Measurements from ENCODE around the gene C16orf90. TPM values are rescaled to one million over a fixed set of nuclear protein-coding genes. Genes with fewer than 3 reads are reported as not detected.

The C16orf90 gene
- total RNA-seq, 1 donor from 2014 or later, result not detected

Other genes starting within 250 kb of the C16orf90 start
- 0.18 TPM in 1 of 2 replicates, not detected in the other for gene MEFV, start 238.9 kb downstream of the C16orf90 start, total RNA-seq
- gene ZNF263, start 212.0 kb downstream of the C16orf90 start, total RNA-seq, result 22.9 and 26.6 TPM in 2 replicates
- gene TIGD7, start 190.1 kb downstream of the C16orf90 start, total RNA-seq, result 2.5 and 3.6 TPM in 2 replicates
- 25.4 and 31.8 TPM in 2 replicates for gene ZNF75A, start 190.0 kb downstream of the C16orf90 start, total RNA-seq
- gene OR2C1, start 139.6 kb downstream of the C16orf90 start, total RNA-seq, result not detected in 2 replicates
- gene ZSCAN32, start 94.5 kb downstream of the C16orf90 start, total RNA-seq, result 13.2 and 16.1 TPM in 2 replicates
- gene ZNF174, start 94.3 kb downstream of the C16orf90 start, total RNA-seq, result 9.2 and 11.1 TPM in 2 replicates
- gene ZNF597, start 52.0 kb downstream of the C16orf90 start, total RNA-seq, result 1.8 and 1.9 TPM in 2 replicates
- gene NAA60, start 51.8 kb downstream of the C16orf90 start, total RNA-seq, result 31.0 and 36.2 TPM in 2 replicates
- 13.7 and 19.9 TPM in 2 replicates for gene CLUAP1, start 5.5 kb upstream of the C16orf90 start, total RNA-seq
- gene NLRC3, start 81.9 kb upstream of the C16orf90 start, total RNA-seq, result 28.8 and 29.6 TPM in 2 replicates
- 11.8 and 12.2 TPM in 2 replicates for gene SLX4, start 116.1 kb upstream of the C16orf90 start, total RNA-seq
- 14.0 and 14.6 TPM in 2 replicates for gene DNASE1, start 159.2 kb upstream of the C16orf90 start, total RNA-seq
- 299 and 307 TPM in 2 replicates for gene TRAP1, start 222.0 kb upstream of the C16orf90 start, total RNA-seq

Data from activated T-helper 2 cell treated with anti-CD3 and anti-CD28 coated beads, Interferon-gamma antibody, Interleukin-2, Interleukin-4, amounts not matched to agents 10 μg/mL and 5 μg/mL and 100 μg/mL, durations not matched to agents 14 hours and 24 hours and 36 hours (primary cell).